PFSK-1 (cell line): ENCODE data around the gene S100A8.

Experiments
- FOXP2 ChIP-seq: optimal IDR thresholded peaks from 2 replicates; pipeline ENCODE3; 2011; ENCODE audit warnings: borderline replicate concordance, control low read depth, inconsistent platforms; ENCODE audit not compliant: insufficient read depth; ENCODE audit errors: extremely low read length, extremely low read depth
- POLR2AphosphoS5 ChIP-seq: IDR thresholded peaks from 2 replicates; pipeline ENCODE4 v1.6.1; 2012; ENCODE audit warnings: low read depth, mild to moderate bottlenecking, control low read depth, low read length, moderate library complexity
- SIN3A ChIP-seq: IDR thresholded peaks from 2 replicates; pipeline ENCODE4 v1.6.1; 2012; ENCODE audit warnings: mild to moderate bottlenecking, low read length, moderate library complexity, borderline replicate concordance; ENCODE audit not compliant: insufficient read depth
- TAF1 ChIP-seq: IDR thresholded peaks from 2 replicates; pipeline ENCODE4 v1.6.1; 2012; ENCODE audit warnings: low read length, control low read depth, borderline replicate concordance; ENCODE audit not compliant: insufficient read depth
- TF ChIP-seq, protein P1 (sequence below), 2 experiments: IDR thresholded peaks; 2 replicates each; pipeline versions ENCODE4 v1.6.1 to v1.8.0; 2011 to 2012; ENCODE audit warnings: low read depth in 2 of 2, low read length in 2 of 2, control low read depth in 1 of 2, inconsistent platforms in 1 of 2, mild to moderate bottlenecking in 1 of 2, moderate library complexity in 1 of 2; ENCODE audit not compliant: insufficient read depth in 1 of 2

Gene S100A8

DNA sequence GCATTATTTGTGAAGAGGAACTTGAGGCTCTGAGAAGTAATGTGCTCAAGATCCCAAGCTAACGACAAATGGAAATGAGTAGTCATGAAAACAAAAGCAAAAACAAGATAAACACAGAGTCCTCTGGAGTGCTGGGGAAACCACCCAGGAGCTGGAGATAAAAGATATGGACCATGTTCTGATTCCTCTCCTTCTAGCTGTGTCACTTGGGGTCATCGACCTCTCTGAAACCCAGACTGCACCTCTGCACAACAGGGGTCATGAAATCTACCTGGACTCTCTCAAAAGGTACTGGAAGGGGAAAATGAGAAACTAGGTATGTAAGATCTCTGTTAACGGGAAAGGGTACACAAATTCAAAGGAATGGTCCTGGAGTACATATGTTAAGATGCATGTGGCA is 48.7 kb downstream of the S100A8 start:
- TF ChIP-seq POLR2AphosphoS5 (no peak), TAF1 (no peak), SIN3A (no peak), FOXP2 (no peak)
- TF ChIP-seq, protein P1, sequence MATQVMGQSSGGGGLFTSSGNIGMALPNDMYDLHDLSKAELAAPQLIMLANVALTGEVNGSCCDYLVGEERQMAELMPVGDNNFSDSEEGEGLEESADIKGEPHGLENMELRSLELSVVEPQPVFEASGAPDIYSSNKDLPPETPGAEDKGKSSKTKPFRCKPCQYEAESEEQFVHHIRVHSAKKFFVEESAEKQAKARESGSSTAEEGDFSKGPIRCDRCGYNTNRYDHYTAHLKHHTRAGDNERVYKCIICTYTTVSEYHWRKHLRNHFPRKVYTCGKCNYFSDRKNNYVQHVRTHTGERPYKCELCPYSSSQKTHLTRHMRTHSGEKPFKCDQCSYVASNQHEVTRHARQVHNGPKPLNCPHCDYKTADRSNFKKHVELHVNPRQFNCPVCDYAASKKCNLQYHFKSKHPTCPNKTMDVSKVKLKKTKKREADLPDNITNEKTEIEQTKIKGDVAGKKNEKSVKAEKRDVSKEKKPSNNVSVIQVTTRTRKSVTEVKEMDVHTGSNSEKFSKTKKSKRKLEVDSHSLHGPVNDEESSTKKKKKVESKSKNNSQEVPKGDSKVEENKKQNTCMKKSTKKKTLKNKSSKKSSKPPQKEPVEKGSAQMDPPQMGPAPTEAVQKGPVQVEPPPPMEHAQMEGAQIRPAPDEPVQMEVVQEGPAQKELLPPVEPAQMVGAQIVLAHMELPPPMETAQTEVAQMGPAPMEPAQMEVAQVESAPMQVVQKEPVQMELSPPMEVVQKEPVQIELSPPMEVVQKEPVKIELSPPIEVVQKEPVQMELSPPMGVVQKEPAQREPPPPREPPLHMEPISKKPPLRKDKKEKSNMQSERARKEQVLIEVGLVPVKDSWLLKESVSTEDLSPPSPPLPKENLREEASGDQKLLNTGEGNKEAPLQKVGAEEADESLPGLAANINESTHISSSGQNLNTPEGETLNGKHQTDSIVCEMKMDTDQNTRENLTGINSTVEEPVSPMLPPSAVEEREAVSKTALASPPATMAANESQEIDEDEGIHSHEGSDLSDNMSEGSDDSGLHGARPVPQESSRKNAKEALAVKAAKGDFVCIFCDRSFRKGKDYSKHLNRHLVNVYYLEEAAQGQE (IDR thresholded peaks at IDR 0.05; ENCODE audit: insufficient read depth in 1 of 2, low read depth in 2 of 2, low read length in 2 of 2) = no peak

DNA sequence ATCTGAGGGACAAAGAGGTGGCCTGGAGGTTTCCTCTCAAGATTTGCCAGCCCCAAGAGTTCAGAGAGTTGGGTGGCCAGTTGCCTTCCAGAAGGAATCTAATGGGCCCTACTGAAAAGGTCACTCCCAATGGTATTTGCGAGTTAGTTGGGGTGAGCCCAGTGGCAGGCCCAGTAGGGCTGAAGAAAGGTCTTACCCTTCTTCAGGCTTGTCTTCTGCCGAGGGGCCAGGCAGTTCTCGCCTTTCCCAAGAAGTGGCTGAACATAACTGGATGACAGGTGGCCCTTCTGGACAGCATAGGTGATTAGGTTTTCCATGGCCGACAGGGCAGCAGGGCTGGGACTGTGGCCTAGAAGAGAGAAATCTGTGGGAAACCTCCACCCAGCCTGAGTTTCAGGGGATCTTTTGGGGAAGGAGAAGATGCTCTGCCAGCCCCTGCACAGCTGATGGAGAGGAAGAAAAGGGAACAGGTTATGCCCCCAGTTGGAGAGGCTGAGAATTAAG is 49.4 kb downstream of the S100A8 start:
- TF ChIP-seq POLR2AphosphoS5 = no peak
- no peak for TF ChIP-seq SIN3A
- no peak for TF ChIP-seq TAF1
- no peak for TF ChIP-seq FOXP2
- TF ChIP-seq, protein P1 (IDR thresholded peaks at IDR 0.05; ENCODE audit: insufficient read depth in 1 of 2, low read depth in 2 of 2, low read length in 2 of 2) = no peak

DNA sequence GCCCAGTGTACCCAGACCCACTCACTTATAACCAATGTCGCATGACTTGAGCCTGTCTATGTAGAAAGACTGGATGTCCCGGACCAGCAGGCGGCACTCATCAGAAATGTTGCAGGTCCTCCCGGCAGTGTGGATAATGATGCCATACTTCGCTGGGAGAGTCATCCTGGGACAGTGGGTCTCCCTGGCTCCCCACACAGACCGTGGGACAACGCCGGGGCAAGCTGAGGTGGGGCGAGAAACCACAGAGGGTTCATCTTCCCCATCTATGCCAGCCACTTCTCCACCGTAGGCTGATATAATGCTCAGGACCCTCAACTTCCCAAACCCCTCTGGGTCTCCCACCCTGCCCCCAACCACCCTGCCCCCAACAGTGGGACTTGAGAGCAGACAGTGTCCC is 50.5 kb downstream of the S100A8 start:
- no peak for TF ChIP-seq TAF1
- no peak for TF ChIP-seq POLR2AphosphoS5
- TF ChIP-seq SIN3A = no peak
- no peak for TF ChIP-seq FOXP2
- TF ChIP-seq, protein P1 (IDR thresholded peaks at IDR 0.05; ENCODE audit: insufficient read depth in 1 of 2, low read depth in 2 of 2, low read length in 2 of 2) = no peak
